ENCODE data around the gene OAF. TPM values are rescaled to one million over a fixed set of nuclear protein-coding genes. Genes with fewer than 3 reads are reported as not detected.
"Not testable (repeated sequence)": the region's sequence is repeated elsewhere in the genome, so short reads cannot be mapped to it uniquely, and the experiment has no call there.

OAF gene
- total RNA-seq, 4 donors from 2014 or later = 29.2 to 90.1 (median 44.6) TPM

GRCh38 chr11:120249279-120250262 lies 38.7 kb downstream of the OAF start:
- intact Hi-C loops (cut with DNase I; ENCODE audit: low total_unique reads) = no loop called here
- H3K27me3 ChIP-seq = no peaks in the 10 kb centered on the region
- TF ChIP-seq CTCF (IDR thresholded peaks at IDR 0.05) = no peak
- no peak for TF ChIP-seq POLR2A (IDR thresholded peaks at IDR 0.05)
- no peaks in the 10 kb centered on the region for H3K4me1 ChIP-seq
- no peak overlapping the region for H3K4me3 ChIP-seq
- H3K36me3 ChIP-seq = no peaks in the 10 kb centered on the region
- no peak for DNase-seq
- no peak overlapping the region for H3K27ac ChIP-seq
- H3K9me3 ChIP-seq = no peaks in the 10 kb centered on the region

GRCh38 chr11:120253377-120253776 lies 42.5 kb downstream of the OAF start:
- intact Hi-C loops (cut with DNase I; ENCODE audit: low total_unique reads); H3K27ac ChIP-seq; H3K9me3 ChIP-seq; H3K4me3 ChIP-seq; H3K27me3 ChIP-seq; DNase-seq; H3K4me1 ChIP-seq; H3K36me3 ChIP-seq: not testable (repeated sequence)

DNA sequence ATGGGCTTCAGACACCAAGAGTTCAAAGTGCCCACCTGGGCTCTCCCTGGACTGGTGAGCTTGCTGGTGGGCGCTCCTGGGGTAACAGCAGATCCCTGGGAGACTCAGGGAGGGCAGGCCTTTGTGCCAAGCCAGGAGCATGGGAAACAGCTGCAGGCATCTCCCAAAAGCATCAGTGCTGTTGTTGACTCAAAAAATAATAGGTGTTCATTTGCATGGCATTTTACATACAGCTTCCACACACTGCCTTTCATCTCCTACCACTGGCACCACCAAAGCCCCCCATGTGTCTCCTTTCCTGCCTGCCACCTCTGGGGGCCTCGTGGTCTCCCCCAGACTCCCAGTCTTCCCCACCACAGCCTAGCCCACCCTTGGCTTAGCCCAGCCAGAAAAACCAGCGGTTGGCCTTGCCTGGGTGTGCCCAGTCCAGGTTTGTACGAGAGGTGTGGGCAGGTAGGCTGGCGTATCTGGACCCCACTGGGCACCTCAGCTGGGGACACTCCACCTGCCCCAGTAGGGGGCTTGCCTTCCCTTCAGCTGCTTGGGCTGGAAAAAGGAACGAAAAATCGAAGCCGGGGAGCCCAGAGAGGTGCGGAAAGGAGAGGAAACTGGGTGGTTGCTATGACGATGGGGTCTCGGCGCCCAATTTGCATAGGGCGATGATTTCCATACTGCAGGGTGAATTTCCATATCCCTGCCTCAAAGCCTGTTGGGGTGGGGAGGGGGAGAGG lies 44.1 kb downstream of the OAF start:
- Histone ChIP-seq H3K4me3 (no peak overlapping the region), H3K36me3 (no peaks in the 10 kb centered on the region), H3K9me3 (no peaks in the 10 kb centered on the region), H3K27me3 (no peaks in the 10 kb centered on the region), H3K27ac (no peak overlapping the region), H3K4me1 (no peaks in the 10 kb centered on the region)
- intact Hi-C loops (cut with DNase I; ENCODE audit: low total_unique reads) = no loop called here
- TF ChIP-seq POLR2A (IDR thresholded peaks at IDR 0.05) = no peak
- no peak for TF ChIP-seq CTCF (IDR thresholded peaks at IDR 0.05)
- DNase-seq = no peak

- TF ChIP-seq CTCF (IDR thresholded peaks at IDR 0.05) = no peak
- TF ChIP-seq POLR2A (IDR thresholded peaks at IDR 0.05) = no peak
- no peaks in the 10 kb centered on the region for H3K27me3 ChIP-seq
- no peak for DNase-seq
- H3K9me3 ChIP-seq = no peaks in the 10 kb centered on the region
- H3K4me3 ChIP-seq = no peak overlapping the region
- H3K4me1 ChIP-seq = no peaks in the 10 kb centered on the region
- no peaks in the 10 kb centered on the region for H3K36me3 ChIP-seq
- intact Hi-C loops (cut with DNase I; ENCODE audit: low total_unique reads) = no loop called here
- H3K27ac ChIP-seq = no peak overlapping the region
Measured at GRCh38 chr11:120255519-120255866, 44.7 kb downstream of the OAF start.

- TF ChIP-seq POLR2A (IDR thresholded peaks at IDR 0.05) (no peak), CTCF (IDR thresholded peaks at IDR 0.05) (no peak)
- Histone ChIP-seq H3K27me3 (no peaks in the 10 kb centered on the region), H3K4me1 (no peaks in the 10 kb centered on the region), H3K9me3 (no peaks in the 10 kb centered on the region), H3K4me3 (no peak overlapping the region), H3K36me3 (no peaks in the 10 kb centered on the region), H3K27ac (no peak overlapping the region)
- intact Hi-C loops (cut with DNase I; ENCODE audit: low total_unique reads) = no loop called here
- no peak for DNase-seq
Measured at GRCh38 chr11:120256178-120256577, 45.3 kb downstream of the OAF start.

Measured in uterus (tissue), 4 donors.